ENCODE results near the gene CCKAR. TPM values are rescaled to one million over a fixed set of nuclear protein-coding genes. Genes with fewer than 3 reads are reported as not detected.
A peak's percentile ranks its signal among the peaks of the same experiment; 100 is the strongest.

The CCKAR gene
- total RNA-seq, 1 experiment from 2014 or later, result not detected

DNA sequence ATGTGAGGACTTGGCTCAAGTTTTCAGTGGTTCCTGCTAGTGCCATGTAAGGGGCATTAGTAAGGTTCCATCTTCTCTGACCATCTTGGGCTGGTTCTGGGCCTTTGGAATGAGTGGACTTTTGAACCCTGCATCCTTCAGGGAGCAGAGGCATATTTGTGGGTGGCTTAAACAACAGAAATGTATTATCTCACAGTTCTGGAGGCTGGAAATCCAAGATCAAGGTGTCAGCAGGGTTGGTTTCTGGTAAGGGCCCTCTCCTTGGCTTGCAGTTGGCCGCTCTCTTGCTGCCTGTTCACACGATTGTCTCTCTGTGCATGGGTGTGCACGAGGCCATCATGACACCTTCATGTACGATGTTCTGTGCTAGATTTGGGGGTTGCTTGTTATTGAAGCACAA lies 21.3 kb downstream of the CCKAR start (continued):
- TF ChIP-seq ZNF317 (CRISPR knock-in tag; IDR thresholded peaks at IDR 0.05; ENCODE audit: borderline replicate concordance, low read depth) (no peak), HMGA2 (CRISPR knock-in tag; IDR thresholded peaks at IDR 0.05) (no peak), RORB (CRISPR knock-in tag; IDR thresholded peaks at IDR 0.05) (no peak), ELF4 (CRISPR knock-in tag; IDR thresholded peaks at IDR 0.05; ENCODE audit: low read depth) (no peak)
- TF ChIP-seq, protein P1, sequence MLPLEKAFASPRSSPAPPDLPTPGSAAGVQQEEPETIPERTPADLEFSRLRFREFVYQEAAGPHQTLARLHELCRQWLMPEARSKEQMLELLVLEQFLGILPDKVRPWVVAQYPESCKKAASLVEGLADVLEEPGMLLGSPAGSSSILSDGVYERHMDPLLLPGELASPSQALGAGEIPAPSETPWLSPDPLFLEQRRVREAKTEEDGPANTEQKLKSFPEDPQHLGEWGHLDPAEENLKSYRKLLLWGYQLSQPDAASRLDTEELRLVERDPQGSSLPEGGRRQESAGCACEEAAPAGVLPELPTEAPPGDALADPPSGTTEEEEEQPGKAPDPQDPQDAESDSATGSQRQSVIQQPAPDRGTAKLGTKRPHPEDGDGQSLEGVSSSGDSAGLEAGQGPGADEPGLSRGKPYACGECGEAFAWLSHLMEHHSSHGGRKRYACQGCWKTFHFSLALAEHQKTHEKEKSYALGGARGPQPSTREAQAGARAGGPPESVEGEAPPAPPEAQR (CRISPR knock-in tag; IDR thresholded peaks at IDR 0.05), result no peak

- TF ChIP-seq, protein P2, sequence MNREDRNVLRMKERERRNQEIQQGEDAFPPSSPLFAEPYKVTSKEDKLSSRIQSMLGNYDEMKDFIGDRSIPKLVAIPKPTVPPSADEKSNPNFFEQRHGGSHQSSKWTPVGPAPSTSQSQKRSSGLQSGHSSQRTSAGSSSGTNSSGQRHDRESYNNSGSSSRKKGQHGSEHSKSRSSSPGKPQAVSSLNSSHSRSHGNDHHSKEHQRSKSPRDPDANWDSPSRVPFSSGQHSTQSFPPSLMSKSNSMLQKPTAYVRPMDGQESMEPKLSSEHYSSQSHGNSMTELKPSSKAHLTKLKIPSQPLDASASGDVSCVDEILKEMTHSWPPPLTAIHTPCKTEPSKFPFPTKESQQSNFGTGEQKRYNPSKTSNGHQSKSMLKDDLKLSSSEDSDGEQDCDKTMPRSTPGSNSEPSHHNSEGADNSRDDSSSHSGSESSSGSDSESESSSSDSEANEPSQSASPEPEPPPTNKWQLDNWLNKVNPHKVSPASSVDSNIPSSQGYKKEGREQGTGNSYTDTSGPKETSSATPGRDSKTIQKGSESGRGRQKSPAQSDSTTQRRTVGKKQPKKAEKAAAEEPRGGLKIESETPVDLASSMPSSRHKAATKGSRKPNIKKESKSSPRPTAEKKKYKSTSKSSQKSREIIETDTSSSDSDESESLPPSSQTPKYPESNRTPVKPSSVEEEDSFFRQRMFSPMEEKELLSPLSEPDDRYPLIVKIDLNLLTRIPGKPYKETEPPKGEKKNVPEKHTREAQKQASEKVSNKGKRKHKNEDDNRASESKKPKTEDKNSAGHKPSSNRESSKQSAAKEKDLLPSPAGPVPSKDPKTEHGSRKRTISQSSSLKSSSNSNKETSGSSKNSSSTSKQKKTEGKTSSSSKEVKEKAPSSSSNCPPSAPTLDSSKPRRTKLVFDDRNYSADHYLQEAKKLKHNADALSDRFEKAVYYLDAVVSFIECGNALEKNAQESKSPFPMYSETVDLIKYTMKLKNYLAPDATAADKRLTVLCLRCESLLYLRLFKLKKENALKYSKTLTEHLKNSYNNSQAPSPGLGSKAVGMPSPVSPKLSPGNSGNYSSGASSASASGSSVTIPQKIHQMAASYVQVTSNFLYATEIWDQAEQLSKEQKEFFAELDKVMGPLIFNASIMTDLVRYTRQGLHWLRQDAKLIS (CRISPR knock-in tag; IDR thresholded peaks at IDR 0.05; ENCODE audit: borderline replicate concordance), result no peak
- TF ChIP-seq MXD4 (CRISPR knock-in tag; IDR thresholded peaks at IDR 0.05; ENCODE audit: borderline replicate concordance), result no peak
- ChIA-PET CTCF (interaction anchor here (0.6 kb wide), 1 partner anchor 675 kb away, joined by 3 read pairs; no protein-coding TSS in a partner anchor), POLR2A (no interaction called here)
- ATAC-seq (no peak), DNase-seq (ENCODE audit: low spot score) (no peak)
- H3K27me3 Mint-ChIP-seq (ENCODE audit: low read depth), result no peaks in the 10 kb centered on the region; the same call in 1 of the 2 replicates
- H3K4me1 Mint-ChIP-seq, result peaks cover 12% of the 10 kb centered on the region
- no peak overlapping the region for H3K4me3 Mint-ChIP-seq
- H3K36me3 Mint-ChIP-seq, result no peaks in the 10 kb centered on the region; the same call in 1 of the 2 replicates
- no peak overlapping the region for H3K27ac Mint-ChIP-seq
- peaks cover 21% of the 10 kb centered on the region for H3K9me3 Mint-ChIP-seq
Observed at GRCh38 chr4:26468283-26468949, 21.9 kb downstream of the CCKAR start.

DNA sequence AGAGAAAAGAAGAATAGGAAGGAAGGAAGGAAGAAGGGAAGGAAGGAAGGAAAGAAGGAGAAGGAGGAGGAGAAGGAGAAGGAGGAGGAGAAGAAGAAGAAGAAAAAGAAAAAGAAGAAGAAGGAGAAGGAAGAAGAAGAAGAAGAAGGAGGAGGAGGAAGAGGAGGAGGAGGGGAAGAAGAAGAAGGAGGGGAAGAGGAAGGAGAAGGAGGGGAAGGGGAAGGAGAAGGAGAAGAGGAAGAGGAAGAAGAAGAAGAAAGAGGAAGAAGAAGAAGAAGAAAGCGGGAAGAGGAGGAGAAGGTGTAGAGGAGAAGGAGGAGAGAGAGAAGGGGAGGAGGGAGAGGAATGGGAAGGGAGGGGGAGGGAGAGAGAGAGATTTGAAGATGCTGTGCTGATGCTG lies 22.6 kb downstream of the CCKAR start:
- POLR2A ChIA-PET, result no interaction called here

GRCh38 chr4:26466578-26467270 lies 23.6 kb downstream of the CCKAR start:
- Mint-ChIP-seq H3K9me3 (peaks cover 21% of the 10 kb centered on the region), H3K4me3 (no peak overlapping the region), H3K27ac (no peak overlapping the region), H3K36me3 (peaks cover 2% of the 10 kb centered on the region), H3K4me1 (peaks cover 12% of the 10 kb centered on the region), H3K27me3 (ENCODE audit: low read depth) (no peaks in the 10 kb centered on the region; the same call in 1 of the 2 replicates)
- ATAC-seq (peak; percentile 51; the same call in 1 of the 2 replicates), DNase-seq (ENCODE audit: low spot score) (no peak)
- CTCF ChIA-PET, result no interaction called here
- POLR2A ChIA-PET, result no interaction called here
- TF ChIP-seq SP1 (CRISPR knock-in tag; conservative IDR thresholded peaks at IDR 0.05) (no peak), CDX4 (CRISPR knock-in tag; IDR thresholded peaks at IDR 0.05; ENCODE audit: borderline replicate concordance) (no peak), ZNF423 (CRISPR knock-in tag; IDR thresholded peaks at IDR 0.05) (no peak), RORB (CRISPR knock-in tag; IDR thresholded peaks at IDR 0.05) (no peak), FOXP1 (CRISPR knock-in tag; IDR thresholded peaks at IDR 0.05; ENCODE audit: borderline replicate concordance) (no peak), TEAD4 (CRISPR knock-in tag; IDR thresholded peaks at IDR 0.05) (no peak), NFATC4 (CRISPR knock-in tag; IDR thresholded peaks at IDR 0.05) (no peak), ETV6 (CRISPR knock-in tag; IDR thresholded peaks at IDR 0.05) (no peak), GRHL2 (CRISPR knock-in tag; IDR thresholded peaks at IDR 0.05; ENCODE audit: insufficient replicate concordance, severe bottlenecking) (no peak)
- TF ChIP-seq, protein P3, sequence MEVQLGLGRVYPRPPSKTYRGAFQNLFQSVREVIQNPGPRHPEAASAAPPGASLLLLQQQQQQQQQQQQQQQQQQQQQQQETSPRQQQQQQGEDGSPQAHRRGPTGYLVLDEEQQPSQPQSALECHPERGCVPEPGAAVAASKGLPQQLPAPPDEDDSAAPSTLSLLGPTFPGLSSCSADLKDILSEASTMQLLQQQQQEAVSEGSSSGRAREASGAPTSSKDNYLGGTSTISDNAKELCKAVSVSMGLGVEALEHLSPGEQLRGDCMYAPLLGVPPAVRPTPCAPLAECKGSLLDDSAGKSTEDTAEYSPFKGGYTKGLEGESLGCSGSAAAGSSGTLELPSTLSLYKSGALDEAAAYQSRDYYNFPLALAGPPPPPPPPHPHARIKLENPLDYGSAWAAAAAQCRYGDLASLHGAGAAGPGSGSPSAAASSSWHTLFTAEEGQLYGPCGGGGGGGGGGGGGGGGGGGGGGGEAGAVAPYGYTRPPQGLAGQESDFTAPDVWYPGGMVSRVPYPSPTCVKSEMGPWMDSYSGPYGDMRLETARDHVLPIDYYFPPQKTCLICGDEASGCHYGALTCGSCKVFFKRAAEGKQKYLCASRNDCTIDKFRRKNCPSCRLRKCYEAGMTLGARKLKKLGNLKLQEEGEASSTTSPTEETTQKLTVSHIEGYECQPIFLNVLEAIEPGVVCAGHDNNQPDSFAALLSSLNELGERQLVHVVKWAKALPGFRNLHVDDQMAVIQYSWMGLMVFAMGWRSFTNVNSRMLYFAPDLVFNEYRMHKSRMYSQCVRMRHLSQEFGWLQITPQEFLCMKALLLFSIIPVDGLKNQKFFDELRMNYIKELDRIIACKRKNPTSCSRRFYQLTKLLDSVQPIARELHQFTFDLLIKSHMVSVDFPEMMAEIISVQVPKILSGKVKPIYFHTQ (CRISPR knock-in tag; IDR thresholded peaks at IDR 0.05), result no peak

More for the DNA sequence above, 22.6 kb downstream of the CCKAR start:
- H3K4me1 Mint-ChIP-seq, result peaks cover 12% of the 10 kb centered on the region
- peaks cover 21% of the 10 kb centered on the region for H3K9me3 Mint-ChIP-seq
- no peak for ATAC-seq
- H3K4me3 Mint-ChIP-seq, result no peak overlapping the region
- H3K27ac Mint-ChIP-seq, result no peak overlapping the region
- no peak for DNase-seq (ENCODE audit: low spot score)
- TF ChIP-seq, protein P4, sequence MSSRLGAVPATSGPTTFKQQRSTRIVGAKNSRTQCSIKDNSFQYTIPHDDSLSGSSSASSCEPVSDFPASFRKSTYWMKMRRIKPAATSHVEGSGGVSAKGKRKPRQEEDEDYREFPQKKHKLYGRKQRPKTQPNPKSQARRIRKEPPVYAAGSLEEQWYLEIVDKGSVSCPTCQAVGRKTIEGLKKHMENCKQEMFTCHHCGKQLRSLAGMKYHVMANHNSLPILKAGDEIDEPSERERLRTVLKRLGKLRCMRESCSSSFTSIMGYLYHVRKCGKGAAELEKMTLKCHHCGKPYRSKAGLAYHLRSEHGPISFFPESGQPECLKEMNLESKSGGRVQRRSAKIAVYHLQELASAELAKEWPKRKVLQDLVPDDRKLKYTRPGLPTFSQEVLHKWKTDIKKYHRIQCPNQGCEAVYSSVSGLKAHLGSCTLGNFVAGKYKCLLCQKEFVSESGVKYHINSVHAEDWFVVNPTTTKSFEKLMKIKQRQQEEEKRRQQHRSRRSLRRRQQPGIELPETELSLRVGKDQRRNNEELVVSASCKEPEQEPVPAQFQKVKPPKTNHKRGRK (CRISPR knock-in tag; IDR thresholded peaks at IDR 0.05; ENCODE audit: borderline replicate concordance), result peak; percentile 84; the same call in 1 of the 2 replicates
- TF ChIP-seq SP1 (CRISPR knock-in tag; conservative IDR thresholded peaks at IDR 0.05), result no peak
- peaks cover 2% of the 10 kb centered on the region for H3K36me3 Mint-ChIP-seq
- CTCF ChIA-PET, result interaction anchor here (0.6 kb wide), 1 partner anchor 676 kb away, joined by 3 read pairs; no protein-coding TSS in a partner anchor
- H3K27me3 Mint-ChIP-seq (ENCODE audit: low read depth), result no peaks in the 10 kb centered on the region; the same call in 1 of the 2 replicates
